GM12878 (cell line): ENCODE results near the gene ITGA4. TPM values are rescaled to one million over a fixed set of nuclear protein-coding genes. Genes with fewer than 3 reads are reported as not detected.
A peak's percentile ranks its signal among the peaks of the same experiment; 100 is the strongest.

Experiments used
- CBFB ChIP-seq: IDR thresholded peaks from 2 replicates; pipeline ENCODE4 v1.6.1; 2016; ENCODE audit warnings: antibody characterized with exemption, low read depth
- NBN ChIP-seq: fragments of 450-650 bp; IDR thresholded peaks from 2 replicates; pipeline ENCODE4 v1.6.1; 2016
- NFIC ChIP-seq: IDR thresholded peaks from 2 replicates; pipeline ENCODE4 v1.6.1; 2012; ENCODE audit warnings: low read depth, mild to moderate bottlenecking, inconsistent platforms, low read length, moderate library complexity
- POLR2AphosphoS2 ChIP-seq: IDR thresholded peaks from 2 replicates; pipeline ENCODE4 v1.6.1; 2011; ENCODE audit warnings: low read depth, mild to moderate bottlenecking, low read length, improper control_type of control experiment, moderate library complexity
- POLR2AphosphoS5 ChIP-seq: IDR thresholded peaks from 2 replicates; pipeline ENCODE4 v1.6.1; 2011; ENCODE audit warnings: mild to moderate bottlenecking, low read length, inconsistent platforms
- SMAD1 ChIP-seq: fragments of 450-650 bp; IDR thresholded peaks from 2 replicates; pipeline ENCODE4 v1.6.1; 2018; ENCODE audit warnings: mild to moderate bottlenecking, low read depth; ENCODE audit not compliant: partially characterized antibody
- SMAD5 ChIP-seq: IDR thresholded peaks from 2 replicates; pipeline ENCODE4 v1.6.1; 2016; ENCODE audit warnings: antibody characterized with exemption, low read depth
- SREBF1 ChIP-seq: IDR thresholded peaks from 2 replicates; pipeline ENCODE4 v1.6.1; 2012; ENCODE audit warnings: mild to moderate bottlenecking, low read length
- SRF ChIP-seq, 2 experiments: IDR thresholded peaks; 2 replicates each; pipeline ENCODE4 v1.6.1; 2011; ENCODE audit warnings: low read depth in 2 of 2, low read length in 2 of 2, mild to moderate bottlenecking in 1 of 2, moderate library complexity in 1 of 2
- TBL1XR1 ChIP-seq: IDR thresholded peaks from 2 replicates; pipeline ENCODE4 v1.6.1; 2012; ENCODE audit warnings: low read depth, low read length, improper control_type of control experiment
- polyA plus RNA-seq, 11 experiments: library from polyadenylated mRNA; depleted of rRNA in 4 of 11; unstranded in 6 of 11; stranded (reverse) in 5 of 11; fragments of >200 nt; fragmentation: Nextera tagmentation in 4 of 11; fragmentation: Illumina TruSeq in 1 of 11; extraction: Ambion mirVana in 4 of 11; extraction: Trizol in 1 of 11; gene quantifications; 1 replicate in 1 of 11; 2 replicates in 10 of 11; pipeline versions ENCODE4 v1.2.1 to v1.2.3, GENCODE V29; 2011 to 2016; ENCODE audit warnings: inconsistent platforms in 2 of 11, missing spikeins in 2 of 11, low read depth in 1 of 11
- total RNA-seq, 4 experiments: library from RNA; depleted of rRNA in 3 of 4; stranded (reverse); fragments of >200 nt in 3 of 4; fragmentation: Illumina TruSeq in 1 of 4; extraction: Trizol in 1 of 4; gene quantifications; 2 replicates each; pipeline versions ENCODE4 v1.2.1 to v1.2.3, GENCODE V29; 2013 to 2021
- TF ChIP-seq, protein P1 (sequence below): fragments of 450-650 bp; formaldehyde crosslinking; IDR thresholded peaks from 2 replicates; pipeline ENCODE4 v1.4.0; 2020; ENCODE audit warnings: mild to moderate bottlenecking, moderate library complexity
- TF ChIP-seq, protein P2 (sequence below): fragments of 450-650 bp; IDR thresholded peaks from 2 replicates; pipeline ENCODE4 v1.6.1; 2016; ENCODE audit warnings: mild to moderate bottlenecking
- TF ChIP-seq, protein P3 (sequence below): fragments of 450-650 bp; IDR thresholded peaks from 2 replicates; pipeline ENCODE4 v1.6.1; 2017; ENCODE audit warnings: antibody characterized with exemption, mild to moderate bottlenecking, moderate library complexity
- TF ChIP-seq, protein P4 (sequence below): IDR thresholded peaks from 2 replicates; pipeline ENCODE4 v1.6.1; 2012; ENCODE audit warnings: low read length, inconsistent platforms
- TF ChIP-seq, protein P5 (sequence below): IDR thresholded peaks from 2 replicates; pipeline ENCODE4 v1.6.1; 2011; ENCODE audit warnings: borderline replicate concordance, low read depth, mild to moderate bottlenecking, moderate library complexity, low read length; ENCODE audit not compliant: insufficient read depth, poor library complexity, severe bottlenecking

ITGA4 gene
- total and polyA plus RNA-seq, 10 of the 15 experiments (the other 5 are each of a cell fraction or from before 2014, with no cell fraction given), result 12.4 to 87.9 (median 63.5) TPM

DNA sequence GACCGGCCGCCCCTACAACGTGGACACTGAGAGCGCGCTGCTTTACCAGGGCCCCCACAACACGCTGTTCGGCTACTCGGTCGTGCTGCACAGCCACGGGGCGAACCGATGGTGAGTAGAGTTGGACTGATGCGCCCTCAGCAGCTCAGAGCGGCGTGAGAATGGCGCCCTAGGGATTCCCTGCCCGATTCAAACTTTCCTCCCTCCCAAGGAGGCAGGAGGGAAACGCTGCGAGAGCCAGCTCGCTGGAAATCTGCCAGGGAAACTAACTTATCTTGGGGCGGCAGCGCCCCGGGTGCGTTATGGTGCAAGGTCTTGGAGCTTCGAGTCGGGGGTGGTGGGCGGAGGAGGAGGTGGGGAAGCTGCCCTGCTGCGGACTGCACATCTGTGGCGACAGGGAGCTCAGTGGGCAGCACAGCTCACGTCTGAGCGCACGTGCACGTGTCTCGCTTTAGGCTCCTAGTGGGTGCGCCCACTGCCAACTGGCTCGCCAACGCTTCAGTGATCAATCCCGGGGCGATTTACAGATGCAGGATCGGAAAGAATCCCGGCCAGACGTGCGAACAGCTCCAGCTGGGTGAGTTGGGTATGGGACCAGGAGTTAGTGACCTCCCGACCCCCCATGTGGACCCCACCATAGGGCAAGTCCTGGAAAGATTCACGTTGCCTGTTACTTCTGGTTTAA lies 697 bp downstream of the ITGA4 start (continued):
- TF ChIP-seq, protein P1, sequence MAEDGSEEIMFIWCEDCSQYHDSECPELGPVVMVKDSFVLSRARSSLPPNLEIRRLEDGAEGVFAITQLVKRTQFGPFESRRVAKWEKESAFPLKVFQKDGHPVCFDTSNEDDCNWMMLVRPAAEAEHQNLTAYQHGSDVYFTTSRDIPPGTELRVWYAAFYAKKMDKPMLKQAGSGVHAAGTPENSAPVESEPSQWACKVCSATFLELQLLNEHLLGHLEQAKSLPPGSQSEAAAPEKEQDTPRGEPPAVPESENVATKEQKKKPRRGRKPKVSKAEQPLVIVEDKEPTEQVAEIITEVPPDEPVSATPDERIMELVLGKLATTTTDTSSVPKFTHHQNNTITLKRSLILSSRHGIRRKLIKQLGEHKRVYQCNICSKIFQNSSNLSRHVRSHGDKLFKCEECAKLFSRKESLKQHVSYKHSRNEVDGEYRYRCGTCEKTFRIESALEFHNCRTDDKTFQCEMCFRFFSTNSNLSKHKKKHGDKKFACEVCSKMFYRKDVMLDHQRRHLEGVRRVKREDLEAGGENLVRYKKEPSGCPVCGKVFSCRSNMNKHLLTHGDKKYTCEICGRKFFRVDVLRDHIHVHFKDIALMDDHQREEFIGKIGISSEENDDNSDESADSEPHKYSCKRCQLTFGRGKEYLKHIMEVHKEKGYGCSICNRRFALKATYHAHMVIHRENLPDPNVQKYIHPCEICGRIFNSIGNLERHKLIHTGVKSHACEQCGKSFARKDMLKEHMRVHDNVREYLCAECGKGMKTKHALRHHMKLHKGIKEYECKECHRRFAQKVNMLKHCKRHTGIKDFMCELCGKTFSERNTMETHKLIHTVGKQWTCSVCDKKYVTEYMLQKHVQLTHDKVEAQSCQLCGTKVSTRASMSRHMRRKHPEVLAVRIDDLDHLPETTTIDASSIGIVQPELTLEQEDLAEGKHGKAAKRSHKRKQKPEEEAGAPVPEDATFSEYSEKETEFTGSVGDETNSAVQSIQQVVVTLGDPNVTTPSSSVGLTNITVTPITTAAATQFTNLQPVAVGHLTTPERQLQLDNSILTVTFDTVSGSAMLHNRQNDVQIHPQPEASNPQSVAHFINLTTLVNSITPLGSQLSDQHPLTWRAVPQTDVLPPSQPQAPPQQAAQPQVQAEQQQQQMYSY (CRISPR knock-in tag), result no peak
- TF ChIP-seq SMAD1, result no peak
- TF ChIP-seq, protein P2, sequence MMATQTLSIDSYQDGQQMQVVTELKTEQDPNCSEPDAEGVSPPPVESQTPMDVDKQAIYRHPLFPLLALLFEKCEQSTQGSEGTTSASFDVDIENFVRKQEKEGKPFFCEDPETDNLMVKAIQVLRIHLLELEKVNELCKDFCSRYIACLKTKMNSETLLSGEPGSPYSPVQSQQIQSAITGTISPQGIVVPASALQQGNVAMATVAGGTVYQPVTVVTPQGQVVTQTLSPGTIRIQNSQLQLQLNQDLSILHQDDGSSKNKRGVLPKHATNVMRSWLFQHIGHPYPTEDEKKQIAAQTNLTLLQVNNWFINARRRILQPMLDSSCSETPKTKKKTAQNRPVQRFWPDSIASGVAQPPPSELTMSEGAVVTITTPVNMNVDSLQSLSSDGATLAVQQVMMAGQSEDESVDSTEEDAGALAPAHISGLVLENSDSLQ, result no peak
- TF ChIP-seq POLR2AphosphoS2, result no peak
- TF ChIP-seq SMAD5, result no peak
- TF ChIP-seq TBL1XR1, result no peak
- TF ChIP-seq, protein P3, sequence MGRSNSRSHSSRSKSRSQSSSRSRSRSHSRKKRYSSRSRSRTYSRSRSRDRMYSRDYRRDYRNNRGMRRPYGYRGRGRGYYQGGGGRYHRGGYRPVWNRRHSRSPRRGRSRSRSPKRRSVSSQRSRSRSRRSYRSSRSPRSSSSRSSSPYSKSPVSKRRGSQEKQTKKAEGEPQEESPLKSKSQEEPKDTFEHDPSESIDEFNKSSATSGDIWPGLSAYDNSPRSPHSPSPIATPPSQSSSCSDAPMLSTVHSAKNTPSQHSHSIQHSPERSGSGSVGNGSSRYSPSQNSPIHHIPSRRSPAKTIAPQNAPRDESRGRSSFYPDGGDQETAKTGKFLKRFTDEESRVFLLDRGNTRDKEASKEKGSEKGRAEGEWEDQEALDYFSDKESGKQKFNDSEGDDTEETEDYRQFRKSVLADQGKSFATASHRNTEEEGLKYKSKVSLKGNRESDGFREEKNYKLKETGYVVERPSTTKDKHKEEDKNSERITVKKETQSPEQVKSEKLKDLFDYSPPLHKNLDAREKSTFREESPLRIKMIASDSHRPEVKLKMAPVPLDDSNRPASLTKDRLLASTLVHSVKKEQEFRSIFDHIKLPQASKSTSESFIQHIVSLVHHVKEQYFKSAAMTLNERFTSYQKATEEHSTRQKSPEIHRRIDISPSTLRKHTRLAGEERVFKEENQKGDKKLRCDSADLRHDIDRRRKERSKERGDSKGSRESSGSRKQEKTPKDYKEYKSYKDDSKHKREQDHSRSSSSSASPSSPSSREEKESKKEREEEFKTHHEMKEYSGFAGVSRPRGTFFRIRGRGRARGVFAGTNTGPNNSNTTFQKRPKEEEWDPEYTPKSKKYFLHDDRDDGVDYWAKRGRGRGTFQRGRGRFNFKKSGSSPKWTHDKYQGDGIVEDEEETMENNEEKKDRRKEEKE, result no peak
- TF ChIP-seq SREBF1, result no peak
- no peak for TF ChIP-seq CBFB
- no peak for TF ChIP-seq POLR2AphosphoS5
- TF ChIP-seq NFIC, result no peak
- TF ChIP-seq SRF (IDR thresholded peaks at IDR 0.05; ENCODE audit: low read depth in 2 of 2, low read length in 2 of 2), result no peak
- TF ChIP-seq, protein P4, sequence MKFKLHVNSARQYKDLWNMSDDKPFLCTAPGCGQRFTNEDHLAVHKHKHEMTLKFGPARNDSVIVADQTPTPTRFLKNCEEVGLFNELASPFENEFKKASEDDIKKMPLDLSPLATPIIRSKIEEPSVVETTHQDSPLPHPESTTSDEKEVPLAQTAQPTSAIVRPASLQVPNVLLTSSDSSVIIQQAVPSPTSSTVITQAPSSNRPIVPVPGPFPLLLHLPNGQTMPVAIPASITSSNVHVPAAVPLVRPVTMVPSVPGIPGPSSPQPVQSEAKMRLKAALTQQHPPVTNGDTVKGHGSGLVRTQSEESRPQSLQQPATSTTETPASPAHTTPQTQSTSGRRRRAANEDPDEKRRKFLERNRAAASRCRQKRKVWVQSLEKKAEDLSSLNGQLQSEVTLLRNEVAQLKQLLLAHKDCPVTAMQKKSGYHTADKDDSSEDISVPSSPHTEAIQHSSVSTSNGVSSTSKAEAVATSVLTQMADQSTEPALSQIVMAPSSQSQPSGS, result no peak
- TF ChIP-seq, protein P5, sequence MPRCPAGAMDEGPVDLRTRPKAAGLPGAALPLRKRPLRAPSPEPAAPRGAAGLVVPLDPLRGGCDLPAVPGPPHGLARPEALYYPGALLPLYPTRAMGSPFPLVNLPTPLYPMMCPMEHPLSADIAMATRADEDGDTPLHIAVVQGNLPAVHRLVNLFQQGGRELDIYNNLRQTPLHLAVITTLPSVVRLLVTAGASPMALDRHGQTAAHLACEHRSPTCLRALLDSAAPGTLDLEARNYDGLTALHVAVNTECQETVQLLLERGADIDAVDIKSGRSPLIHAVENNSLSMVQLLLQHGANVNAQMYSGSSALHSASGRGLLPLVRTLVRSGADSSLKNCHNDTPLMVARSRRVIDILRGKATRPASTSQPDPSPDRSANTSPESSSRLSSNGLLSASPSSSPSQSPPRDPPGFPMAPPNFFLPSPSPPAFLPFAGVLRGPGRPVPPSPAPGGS, result no peak
- peak; percentile 15; the same call in 1 of the 2 replicates for TF ChIP-seq NBN
